ENCODE results near the gene HOXD1. TPM values are rescaled to one million over a fixed set of nuclear protein-coding genes. Genes with fewer than 3 reads are reported as not detected.

HOXD1 gene
- total RNA-seq, 2 experiments from 2014 or later = not detected

- no peaks in the 10 kb centered on the region for H3K79me2 ChIP-seq (ENCODE audit: insufficient read depth, low read depth, low read length)
- BruUV-seq (replicated peaks) = no TSS peak
- intact Hi-C loops (cut with micrococcal nuclease; ENCODE audit: unreplicated experiment) = no loop called here
- H2AFZ ChIP-seq (ENCODE audit: low read length) = no peak overlapping the region
- peaks cover 3% of the 10 kb centered on the region for H3K4me1 ChIP-seq (ENCODE audit: insufficient read depth, low read length, poor library complexity, severe bottlenecking)
- H3K27ac ChIP-seq (ENCODE audit: low read depth, low read length, poor library complexity, severe bottlenecking) = no peak overlapping the region
- H3K4me2 ChIP-seq (ENCODE audit: low read length) = no peak overlapping the region
- H4K20me1 ChIP-seq (ENCODE audit: insufficient read depth, low read length) = no peaks in the 10 kb centered on the region
- TF ChIP-seq, protein P1, sequence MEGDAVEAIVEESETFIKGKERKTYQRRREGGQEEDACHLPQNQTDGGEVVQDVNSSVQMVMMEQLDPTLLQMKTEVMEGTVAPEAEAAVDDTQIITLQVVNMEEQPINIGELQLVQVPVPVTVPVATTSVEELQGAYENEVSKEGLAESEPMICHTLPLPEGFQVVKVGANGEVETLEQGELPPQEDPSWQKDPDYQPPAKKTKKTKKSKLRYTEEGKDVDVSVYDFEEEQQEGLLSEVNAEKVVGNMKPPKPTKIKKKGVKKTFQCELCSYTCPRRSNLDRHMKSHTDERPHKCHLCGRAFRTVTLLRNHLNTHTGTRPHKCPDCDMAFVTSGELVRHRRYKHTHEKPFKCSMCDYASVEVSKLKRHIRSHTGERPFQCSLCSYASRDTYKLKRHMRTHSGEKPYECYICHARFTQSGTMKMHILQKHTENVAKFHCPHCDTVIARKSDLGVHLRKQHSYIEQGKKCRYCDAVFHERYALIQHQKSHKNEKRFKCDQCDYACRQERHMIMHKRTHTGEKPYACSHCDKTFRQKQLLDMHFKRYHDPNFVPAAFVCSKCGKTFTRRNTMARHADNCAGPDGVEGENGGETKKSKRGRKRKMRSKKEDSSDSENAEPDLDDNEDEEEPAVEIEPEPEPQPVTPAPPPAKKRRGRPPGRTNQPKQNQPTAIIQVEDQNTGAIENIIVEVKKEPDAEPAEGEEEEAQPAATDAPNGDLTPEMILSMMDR (conservative IDR thresholded peaks at IDR 0.05; ENCODE audit: low read length) = no peak
- no peak for TF ChIP-seq EZH2phosphoT487 (IDR thresholded peaks at IDR 0.05; ENCODE audit: borderline replicate concordance, low read depth, low read length)
- H3K4me3 ChIP-seq (ENCODE audit: low read depth, low read length, poor library complexity, severe bottlenecking) = no peak overlapping the region
- CTCF ChIA-PET (ENCODE audit: unreplicated experiment) = no interaction called here
- no peaks in the 10 kb centered on the region for H3K36me3 ChIP-seq (ENCODE audit: insufficient read depth, low read length)
- no peaks in the 10 kb centered on the region for H3K9me2 ChIP-seq (ENCODE audit: insufficient read depth, low read length)
- H3K9me3 ChIP-seq (ENCODE audit: low read length) = no peaks in the 10 kb centered on the region
- POLR2A ChIA-PET = no interaction called here
- no peak for DNase-seq (ENCODE audit: low spot score)
These were observed 46.2 kb upstream of the HOXD1 start for GRCh38 chr2:176142281-176142680.

GRCh38 chr2:176145085-176145969 is 43.1 kb upstream of the HOXD1 start:
- H3K36me3 ChIP-seq (ENCODE audit: insufficient read depth, low read length) = no peaks in the 10 kb centered on the region
- ChIA-PET POLR2A (interaction anchor here (0.6 to 1.8 kb wide), 2 partner anchors 9 to 193 kb away, joined by 3 read pairs; no protein-coding TSS in a partner anchor), CTCF (ENCODE audit: unreplicated experiment) (no interaction called here)
- H3K79me2 ChIP-seq (ENCODE audit: insufficient read depth, low read depth, low read length) = no peaks in the 10 kb centered on the region
- H3K9me2 ChIP-seq (ENCODE audit: insufficient read depth, low read length) = no peaks in the 10 kb centered on the region
- no peak overlapping the region for H2AFZ ChIP-seq (ENCODE audit: low read length)
- H3K4me1 ChIP-seq (ENCODE audit: insufficient read depth, low read length, poor library complexity, severe bottlenecking) = peaks cover 3% of the 10 kb centered on the region
- H4K20me1 ChIP-seq (ENCODE audit: insufficient read depth, low read length) = no peaks in the 10 kb centered on the region
- H3K4me3 ChIP-seq (ENCODE audit: low read depth, low read length, poor library complexity, severe bottlenecking) = no peak overlapping the region
- H3K9me3 ChIP-seq (ENCODE audit: low read length) = no peaks in the 10 kb centered on the region
- H3K4me2 ChIP-seq (ENCODE audit: low read length) = no peak overlapping the region
- H3K27ac ChIP-seq (ENCODE audit: low read depth, low read length, poor library complexity, severe bottlenecking) = no peak overlapping the region
- intact Hi-C loops (cut with micrococcal nuclease; ENCODE audit: unreplicated experiment) = no loop called here
- no TSS peak for BruUV-seq (replicated peaks)
- TF ChIP-seq, protein P1 (conservative IDR thresholded peaks at IDR 0.05; ENCODE audit: low read length) = no peak
- no peak for TF ChIP-seq EZH2phosphoT487 (IDR thresholded peaks at IDR 0.05; ENCODE audit: borderline replicate concordance, low read depth, low read length)
- no peak for DNase-seq (ENCODE audit: low spot score)

GRCh38 chr2:176146101-176146500 is 42.4 kb upstream of the HOXD1 start:
- Histone ChIP-seq H3K4me3 (ENCODE audit: low read depth, low read length, poor library complexity, severe bottlenecking) (no peak overlapping the region), H3K27ac (ENCODE audit: low read depth, low read length, poor library complexity, severe bottlenecking) (no peak overlapping the region), H3K4me1 (ENCODE audit: insufficient read depth, low read length, poor library complexity, severe bottlenecking) (no peaks in the 10 kb centered on the region), H3K36me3 (ENCODE audit: insufficient read depth, low read length) (no peaks in the 10 kb centered on the region), H3K9me3 (ENCODE audit: low read length) (no peaks in the 10 kb centered on the region), H4K20me1 (ENCODE audit: insufficient read depth, low read length) (no peaks in the 10 kb centered on the region), H2AFZ (ENCODE audit: low read length) (no peak overlapping the region), H3K79me2 (ENCODE audit: insufficient read depth, low read depth, low read length) (no peaks in the 10 kb centered on the region), H3K4me2 (ENCODE audit: low read length) (no peak overlapping the region), H3K9me2 (ENCODE audit: insufficient read depth, low read length) (no peaks in the 10 kb centered on the region)
- intact Hi-C loops (cut with micrococcal nuclease; ENCODE audit: unreplicated experiment) = no loop called here
- DNase-seq (ENCODE audit: low spot score) = no peak
- TF ChIP-seq EZH2phosphoT487 (IDR thresholded peaks at IDR 0.05; ENCODE audit: borderline replicate concordance, low read depth, low read length) = no peak
- TF ChIP-seq, protein P1 (conservative IDR thresholded peaks at IDR 0.05; ENCODE audit: low read length) = no peak
- no TSS peak for BruUV-seq (replicated peaks)
- CTCF ChIA-PET (ENCODE audit: unreplicated experiment) = no interaction called here
- POLR2A ChIA-PET = no interaction called here
